HG03064 (cell line): ENCODE data around the gene ZNFX1.

Source experiments
- ATAC-seq: cut with Tn5 transposase; IDR thresholded peaks from one replicate; pipeline ENCODE4 v1.9.1; 2021; ENCODE audit warnings: low read depth; ENCODE audit not compliant: unreplicated experiment

ZNFX1 gene

GRCh38 chr20:49252556-49253350, 25.1 kb downstream of the ZNFX1 start:
- no peak for ATAC-seq

- no peak for ATAC-seq
These were observed 28.8 kb downstream of the ZNFX1 start for GRCh38 chr20:49248879-49249665.

- no peak for ATAC-seq
These were observed 29.6 kb downstream of the ZNFX1 start for GRCh38 chr20:49248301-49248700.

- no peak for ATAC-seq
These were observed 30.1 kb downstream of the ZNFX1 start for GRCh38 chr20:49247792-49248191.

- ATAC-seq, result no peak
These were observed 30.6 kb downstream of the ZNFX1 start for GRCh38 chr20:49247169-49247723.

GRCh38 chr20:49245921-49246740, 31.7 kb downstream of the ZNFX1 start:
- no peak for ATAC-seq

GRCh38 chr20:49237531-49237930, 40.3 kb downstream of the ZNFX1 start:
- ATAC-seq, result no peak

GRCh38 chr20:49236301-49236700, 41.6 kb downstream of the ZNFX1 start:
- ATAC-seq, result no peak

- ATAC-seq, result no peak
These were observed 43.0 kb downstream of the ZNFX1 start for GRCh38 chr20:49234831-49235230.

GRCh38 chr20:49233226-49233625, 44.6 kb downstream of the ZNFX1 start:
- no peak for ATAC-seq

- ATAC-seq, result no peak
These were observed 46.4 kb downstream of the ZNFX1 start for GRCh38 chr20:49231471-49231870.

GRCh38 chr20:49230561-49231133, 47.2 kb downstream of the ZNFX1 start:
- ATAC-seq, result no peak

- no peak for ATAC-seq
These were observed 47.8 kb downstream of the ZNFX1 start for GRCh38 chr20:49230021-49230420.

GRCh38 chr20:49229381-49229780, 48.5 kb downstream of the ZNFX1 start:
- no peak for ATAC-seq

- ATAC-seq, result no peak
These were observed 49.2 kb downstream of the ZNFX1 start for GRCh38 chr20:49228676-49229075.

GRCh38 chr20:49225896-49226295, 52.0 kb downstream of the ZNFX1 start:
- no peak for ATAC-seq

GRCh38 chr20:49219924-49220831, 57.7 kb downstream of the ZNFX1 start:
- ATAC-seq, result no peak

- ATAC-seq, result peak; percentile 76
These were observed 58.5 kb downstream of the ZNFX1 start, which contains the start of gene DDX27 for GRCh38 chr20:49219091-49219923. Gene DDX27 (plus strand): TSS chr20:49219416. CDS start chr20:49219449, 33 bp downstream.
